ENCODE measurements around the gene PLEKHA5.

DNA sequence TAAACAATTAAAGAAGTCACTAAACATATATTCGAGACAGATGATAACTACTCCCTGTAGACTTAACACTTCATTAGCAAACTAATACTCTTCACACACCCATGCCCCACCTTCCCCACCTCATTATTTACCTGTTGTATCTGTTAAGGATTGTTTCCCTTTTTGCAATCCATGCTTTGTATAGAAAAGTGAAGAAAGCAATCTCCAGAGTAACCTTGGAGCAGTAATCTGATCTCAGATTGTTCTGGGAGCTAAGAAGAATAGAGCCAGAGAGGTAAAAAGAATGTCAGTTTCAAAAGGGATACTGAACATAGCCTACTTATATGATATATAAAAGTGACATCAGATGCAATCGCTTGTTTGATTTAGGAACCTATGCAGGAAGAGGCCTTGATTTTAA is 37.4 kb downstream of the PLEKHA5 start:
- TF ChIP-seq, protein P1, sequence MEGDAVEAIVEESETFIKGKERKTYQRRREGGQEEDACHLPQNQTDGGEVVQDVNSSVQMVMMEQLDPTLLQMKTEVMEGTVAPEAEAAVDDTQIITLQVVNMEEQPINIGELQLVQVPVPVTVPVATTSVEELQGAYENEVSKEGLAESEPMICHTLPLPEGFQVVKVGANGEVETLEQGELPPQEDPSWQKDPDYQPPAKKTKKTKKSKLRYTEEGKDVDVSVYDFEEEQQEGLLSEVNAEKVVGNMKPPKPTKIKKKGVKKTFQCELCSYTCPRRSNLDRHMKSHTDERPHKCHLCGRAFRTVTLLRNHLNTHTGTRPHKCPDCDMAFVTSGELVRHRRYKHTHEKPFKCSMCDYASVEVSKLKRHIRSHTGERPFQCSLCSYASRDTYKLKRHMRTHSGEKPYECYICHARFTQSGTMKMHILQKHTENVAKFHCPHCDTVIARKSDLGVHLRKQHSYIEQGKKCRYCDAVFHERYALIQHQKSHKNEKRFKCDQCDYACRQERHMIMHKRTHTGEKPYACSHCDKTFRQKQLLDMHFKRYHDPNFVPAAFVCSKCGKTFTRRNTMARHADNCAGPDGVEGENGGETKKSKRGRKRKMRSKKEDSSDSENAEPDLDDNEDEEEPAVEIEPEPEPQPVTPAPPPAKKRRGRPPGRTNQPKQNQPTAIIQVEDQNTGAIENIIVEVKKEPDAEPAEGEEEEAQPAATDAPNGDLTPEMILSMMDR (IDR thresholded peaks at IDR 0.05) = no peak
- no peak for TF ChIP-seq POLR2A (IDR thresholded peaks at IDR 0.05)

All from heart left ventricle (tissue), 13 donors.